NCI-H345 (cell line): ENCODE results near the gene SOHLH1.
A peak's percentile ranks its signal among the peaks of the same experiment; 100 is the strongest.
"Not testable (repeated sequence)": the region's sequence is repeated elsewhere in the genome, so short reads cannot be mapped to it uniquely, and the experiment has no call there.

Experiments used
- DNase-seq: peaks from one replicate; lab custom pipeline; 2025; lab: John Stamatoyannopoulos, UW

Gene SOHLH1

GRCh38 chr9:135678236-135679017, 20.9 kb downstream of the SOHLH1 start:
- no peak for DNase-seq

DNA sequence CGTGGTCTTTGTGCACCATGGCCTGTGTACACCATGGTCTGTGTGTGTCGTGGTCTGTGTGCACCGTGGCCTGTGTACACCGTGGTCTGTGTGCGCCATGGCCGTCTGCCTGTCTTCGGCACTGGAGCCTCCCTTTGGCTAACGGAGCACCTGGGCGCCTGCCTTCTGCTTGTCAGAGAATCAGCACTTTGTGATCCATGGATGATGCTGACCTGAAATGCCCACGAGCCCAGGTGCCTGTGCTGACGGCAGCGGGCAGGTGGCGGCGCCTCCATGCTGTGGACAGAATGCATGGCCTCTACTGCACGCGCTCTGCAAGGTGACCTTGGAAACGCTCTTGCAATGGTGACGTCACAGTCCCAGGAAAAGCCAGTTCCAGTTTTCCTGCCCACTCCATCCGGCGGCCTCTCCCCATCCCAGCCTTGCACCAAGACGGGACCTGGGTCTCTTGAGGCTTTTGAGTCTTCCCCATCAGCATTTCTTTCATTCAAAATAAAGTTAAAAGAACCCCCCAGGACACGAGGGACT, 21.6 kb downstream of the SOHLH1 start:
- DNase-seq, result no peak

DNA sequence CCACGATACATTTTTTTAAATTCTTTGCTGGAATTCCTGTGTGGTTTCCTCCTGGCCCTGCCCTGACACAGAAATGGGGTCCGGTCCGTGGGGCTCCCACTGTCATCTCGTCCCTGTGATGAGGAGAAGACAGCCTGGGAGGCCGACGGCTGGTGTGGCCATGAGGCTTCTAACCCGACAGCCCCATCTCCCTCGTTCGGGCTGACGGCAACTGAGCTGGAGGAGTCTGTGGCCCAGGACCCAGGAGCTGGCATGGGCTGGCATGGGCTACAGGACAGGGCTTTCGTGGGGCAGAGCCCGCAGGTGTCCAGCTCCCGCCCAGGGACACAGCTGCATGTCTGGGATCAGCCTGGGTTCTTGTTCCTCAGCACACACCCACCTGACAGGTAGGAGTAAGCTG, 22.4 kb downstream of the SOHLH1 start:
- DNase-seq, result no peak

- no peak for DNase-seq
Measured at GRCh38 chr9:135674977-135675376, 24.3 kb downstream of the SOHLH1 start.

GRCh38 chr9:135673941-135674340, 25.3 kb downstream of the SOHLH1 start:
- no peak for DNase-seq

DNA sequence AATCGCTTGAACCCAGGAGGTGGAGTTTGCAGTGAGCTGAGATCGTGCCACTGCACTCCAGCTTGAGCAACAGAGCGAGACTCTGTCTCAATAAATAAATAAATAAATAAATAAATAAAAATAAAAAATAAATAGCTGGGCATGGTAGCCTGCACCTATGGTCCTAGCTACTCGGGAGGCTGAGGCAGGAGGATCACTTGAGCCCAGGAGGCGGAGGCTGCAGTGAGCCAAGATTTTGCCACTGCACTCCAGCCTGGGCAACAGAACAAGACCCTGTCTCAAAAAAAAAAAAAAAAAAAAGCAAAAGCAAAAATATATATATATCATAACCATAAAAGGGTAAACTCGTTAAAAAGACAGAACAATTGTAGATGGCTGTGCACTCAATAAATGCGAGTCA, 26.5 kb downstream of the SOHLH1 start:
- DNase-seq, result not testable (repeated sequence)

- no peak for DNase-seq
Measured at GRCh38 chr9:135671591-135672041, 27.7 kb downstream of the SOHLH1 start.

DNA sequence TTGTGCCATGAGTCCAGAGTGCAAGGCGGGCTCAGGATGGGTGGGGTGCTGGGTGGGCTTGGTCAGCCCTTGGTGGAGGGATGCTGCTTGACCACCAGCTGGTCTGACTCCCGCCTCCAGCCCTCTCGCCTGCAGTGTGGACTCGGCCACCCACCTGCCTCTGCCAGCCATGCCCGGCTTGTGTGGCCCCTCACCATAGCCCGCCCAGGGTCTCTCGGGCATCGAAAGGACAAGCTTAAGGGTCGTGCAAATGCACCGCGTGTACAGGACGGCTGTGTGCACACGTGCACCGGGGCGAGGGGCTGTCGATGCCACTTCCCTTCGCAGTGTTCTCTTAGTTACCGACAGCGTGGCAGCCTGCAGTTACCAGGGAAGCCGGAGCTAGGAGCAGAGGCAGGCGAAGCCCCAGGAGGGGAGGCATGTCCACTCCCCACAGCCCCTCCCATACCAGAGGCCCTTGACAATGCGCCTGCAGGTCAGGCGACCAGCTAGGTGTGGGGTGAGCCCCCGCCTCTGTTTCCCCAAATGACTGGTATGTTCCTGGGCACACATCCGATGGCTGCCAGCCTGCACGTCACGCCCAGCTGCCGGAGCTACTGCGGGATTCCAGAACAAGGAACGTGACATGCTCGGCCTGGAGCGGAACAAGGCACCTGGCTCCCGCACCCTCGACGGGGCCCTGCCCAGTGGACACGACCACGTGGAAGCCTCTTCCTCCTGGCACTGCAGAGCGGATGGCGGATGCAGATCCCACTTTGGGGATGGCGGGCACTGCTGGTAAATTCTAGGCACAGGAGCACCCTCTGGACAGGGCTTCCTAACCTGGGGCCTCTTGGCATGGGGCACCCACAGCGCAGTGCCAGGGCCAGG, 28.3 kb downstream of the SOHLH1 start:
- peak; percentile 12 for DNase-seq

DNA sequence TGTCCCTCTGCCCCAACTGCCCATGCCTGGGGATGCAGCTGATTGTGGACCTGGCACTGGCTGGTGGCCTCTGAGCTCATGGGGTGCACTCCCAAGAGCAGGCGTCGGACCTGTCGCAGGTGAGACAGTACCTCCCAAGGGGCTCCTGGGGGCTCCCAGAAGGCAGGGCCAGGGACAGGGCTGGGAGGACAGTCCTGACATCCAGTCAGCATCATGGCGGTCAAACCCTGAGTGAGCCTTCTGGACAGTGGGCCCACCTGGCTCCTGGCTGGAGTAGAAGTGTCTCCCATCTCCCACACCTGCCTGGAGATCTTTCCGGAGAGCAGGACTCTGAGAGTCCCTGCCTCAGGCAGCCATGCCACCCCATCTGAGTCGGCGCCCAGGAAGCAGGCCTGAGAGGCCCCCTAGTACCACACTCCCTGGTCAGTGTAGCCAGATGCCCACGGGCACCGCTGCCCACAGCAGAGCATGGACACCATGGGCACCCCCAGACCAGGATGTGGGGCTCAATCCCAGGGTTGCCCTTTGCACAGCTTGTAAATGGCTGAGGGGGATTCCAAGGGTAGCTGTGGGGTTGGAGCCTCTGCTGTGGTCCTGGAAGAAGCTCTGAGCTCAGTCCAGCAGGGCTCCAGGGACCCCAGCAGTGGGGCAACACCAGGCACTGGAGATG, 29.5 kb downstream of the SOHLH1 start:
- DNase-seq, result no peak

DNA sequence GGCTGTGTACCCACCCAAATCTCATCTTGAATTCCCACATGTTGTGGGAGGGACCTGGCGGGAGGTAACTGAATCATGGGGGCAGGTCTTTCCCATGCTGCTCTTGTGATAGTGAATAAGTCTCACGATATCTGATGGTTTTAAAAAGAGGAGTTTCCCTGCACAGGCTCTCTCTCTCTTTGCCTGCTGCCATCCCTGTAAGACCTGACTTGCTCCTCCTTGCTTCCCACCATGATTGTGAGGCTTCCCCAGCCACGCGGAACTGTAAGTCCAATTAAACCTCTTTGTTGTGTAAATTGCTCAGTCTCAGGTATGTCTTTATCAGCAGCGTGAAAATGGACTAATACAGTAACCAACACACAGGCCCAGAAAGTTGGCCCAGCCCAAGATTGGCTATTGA, 30.3 kb downstream of the SOHLH1 start:
- not testable (repeated sequence) for DNase-seq

GRCh38 chr9:135667463-135668001, 31.7 kb downstream of the SOHLH1 start:
- no peak for DNase-seq

DNA sequence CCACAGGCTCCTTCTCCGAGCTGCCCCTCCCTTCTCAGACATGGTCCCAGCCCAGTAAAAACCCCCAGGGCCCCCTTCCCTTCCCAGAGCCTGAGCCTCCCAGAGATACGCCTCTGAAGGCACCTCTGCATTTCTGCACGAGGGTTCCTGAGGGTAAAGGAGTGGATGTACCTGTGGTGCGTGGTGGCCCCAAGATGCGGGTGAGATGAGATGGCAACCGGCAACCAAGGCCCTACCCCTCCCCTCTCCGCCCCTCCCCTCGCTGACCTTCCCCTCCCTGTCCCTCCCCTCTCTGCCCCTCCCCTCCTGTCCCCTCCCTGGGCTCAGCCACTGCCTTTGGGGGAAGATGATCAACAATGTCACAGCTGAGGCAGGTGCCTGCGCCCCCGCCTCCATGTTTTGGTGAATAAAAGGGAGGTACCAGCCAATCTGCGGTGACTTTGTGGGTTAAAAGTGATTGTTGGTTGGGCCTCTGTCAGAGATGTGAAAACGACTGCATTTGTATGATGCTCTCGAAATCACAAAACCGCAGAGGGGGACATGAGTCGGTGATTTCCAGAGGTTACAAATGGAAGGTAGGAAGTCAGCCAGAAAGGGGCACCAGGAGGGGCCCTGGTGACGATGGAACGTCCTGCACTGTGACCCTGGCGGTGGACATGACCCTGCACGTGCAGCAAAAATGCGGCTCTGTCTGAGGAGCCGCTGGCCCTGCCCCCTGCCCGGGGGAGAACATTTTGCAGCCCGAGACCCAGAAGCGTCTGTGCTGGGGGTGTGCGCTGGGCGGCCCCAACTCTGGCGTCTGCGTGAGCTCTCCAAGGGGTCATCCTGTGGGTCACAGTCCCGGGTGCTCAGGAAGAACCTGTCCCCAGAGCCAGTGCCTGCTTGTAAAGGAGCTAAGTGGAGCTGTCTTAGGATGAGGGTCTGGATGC, 32.5 kb downstream of the SOHLH1 start:
- DNase-seq, result no peak

- DNase-seq, result no peak
Measured at GRCh38 chr9:135665795-135666189, 33.5 kb downstream of the SOHLH1 start.

DNA sequence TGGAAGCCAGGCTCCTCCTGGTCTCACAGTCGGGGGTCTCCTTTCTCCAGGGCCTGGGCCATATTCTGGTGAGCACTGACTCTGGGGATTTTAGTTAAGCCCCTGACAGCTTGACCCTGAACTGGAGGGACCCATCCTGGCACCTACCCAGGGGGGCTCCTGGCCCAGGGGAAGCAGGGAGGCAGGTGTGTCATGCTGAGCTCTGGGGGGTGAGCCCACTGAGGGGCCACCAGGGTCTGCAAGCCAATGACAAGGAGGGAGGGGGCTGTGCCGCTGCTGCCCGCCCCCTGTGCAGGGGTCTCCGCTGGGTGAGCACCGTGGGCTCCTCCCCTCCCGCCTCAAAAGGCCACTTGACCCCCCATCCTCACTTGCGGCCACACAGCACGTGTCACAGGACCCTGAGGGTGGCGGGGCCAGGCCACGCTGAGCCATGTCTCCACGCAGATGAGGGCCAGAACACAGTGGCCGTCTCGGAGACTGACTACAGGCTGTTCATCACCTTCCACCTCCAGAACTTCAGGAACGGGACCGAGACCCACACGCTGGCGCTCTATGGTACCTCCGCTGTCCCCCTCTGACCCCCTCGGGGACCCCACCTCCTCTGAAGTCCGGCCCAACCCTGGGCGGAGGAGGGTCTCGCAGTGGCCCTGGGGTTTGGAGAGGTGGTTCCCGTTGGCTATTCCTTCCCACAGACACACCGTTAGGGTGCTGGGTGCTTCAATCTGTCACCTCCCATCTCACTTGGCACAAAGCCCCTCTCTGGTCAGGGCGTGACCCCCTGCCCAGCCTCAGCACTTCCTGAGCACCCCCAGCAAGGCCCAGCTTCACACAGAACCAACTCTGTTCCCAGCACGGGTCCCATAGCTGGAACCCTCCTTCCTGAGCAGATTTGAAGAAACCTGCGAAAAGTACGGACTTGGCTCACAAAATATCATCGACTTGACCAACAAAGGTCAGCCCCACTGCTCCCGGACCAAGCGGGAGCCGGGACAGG, 34.2 kb downstream of the SOHLH1 start:
- DNase-seq, result no peak

DNA sequence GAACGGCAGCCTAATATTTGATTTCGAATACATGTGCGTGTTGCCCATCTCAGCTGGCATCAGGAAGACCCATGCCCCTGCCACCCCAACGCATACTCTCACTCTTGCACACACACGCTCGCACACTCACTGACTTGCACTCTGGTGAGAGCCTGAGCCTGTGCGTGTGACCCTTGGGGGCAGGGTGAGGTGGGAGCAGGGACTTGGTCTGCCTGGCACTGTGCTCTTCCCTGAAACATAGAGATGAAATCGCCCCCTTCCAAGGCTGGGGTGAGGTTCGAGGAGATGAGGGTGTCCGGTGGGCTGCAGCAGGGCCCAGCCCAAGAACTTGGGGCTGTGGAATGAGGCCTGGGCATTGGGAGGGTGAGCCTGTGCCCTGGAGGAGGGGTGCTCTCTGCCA, 35.0 kb downstream of the SOHLH1 start:
- no peak for DNase-seq

DNA sequence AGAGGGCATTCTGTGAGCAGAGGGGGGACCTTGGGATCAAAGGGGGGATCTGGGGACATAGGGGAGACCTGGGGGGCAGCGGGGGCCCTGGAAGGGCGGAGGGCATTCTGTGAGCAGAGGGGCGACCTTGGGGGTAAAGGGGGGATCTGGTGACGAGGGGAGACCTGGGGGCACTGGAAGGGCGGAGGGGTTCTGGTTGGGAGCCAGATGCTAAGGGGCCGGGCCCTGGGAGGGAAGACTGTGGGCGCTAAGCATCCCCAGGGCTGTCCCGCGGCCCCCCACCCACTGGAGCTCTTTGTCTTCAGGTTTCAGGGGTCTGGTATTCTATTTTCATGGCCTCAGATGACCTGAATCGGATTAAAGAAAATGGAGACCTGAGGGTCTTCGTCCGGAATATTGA, 35.4 kb downstream of the SOHLH1 start:
- no peak for DNase-seq

DNA sequence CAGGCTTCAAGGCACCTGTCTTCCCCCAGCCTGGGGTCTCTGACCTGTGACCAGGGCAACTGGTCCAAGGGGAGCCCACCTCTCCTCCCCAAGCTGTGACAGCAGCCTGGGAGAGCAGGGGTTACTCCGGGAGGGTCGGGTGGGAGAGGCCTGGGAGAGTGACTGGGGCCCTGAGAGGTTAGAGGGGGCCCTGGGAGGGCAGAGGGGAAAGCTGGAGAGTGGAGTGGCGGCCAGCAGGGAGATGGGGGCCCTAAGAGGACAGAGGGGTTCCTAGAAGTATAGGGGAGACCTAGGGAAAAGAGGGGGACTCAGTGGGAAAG, 35.9 kb downstream of the SOHLH1 start:
- DNase-seq, result no peak

- no peak for DNase-seq
Measured at GRCh38 chr9:135662758-135663450, 36.4 kb downstream of the SOHLH1 start, which contains the start of gene LCN9. LCN9 (plus strand) TSS chr9:135663309; CDS start chr9:135663322, 13 bp downstream.
